DMS153 (cell line): ENCODE measurements around the gene TM4SF18.

Source experiments
- DNase-seq: peaks from one replicate; lab custom pipeline; 2025; lab: John Stamatoyannopoulos, UW

The TM4SF18 gene

GRCh38 chr3:149283401-149283800, 50.0 kb downstream of the TM4SF18 start:
- DNase-seq, result no peak

GRCh38 chr3:149282836-149283235, 50.6 kb downstream of the TM4SF18 start:
- DNase-seq, result no peak

- no peak for DNase-seq
Observed at GRCh38 chr3:149282322-149282721, 51.1 kb downstream of the TM4SF18 start.

GRCh38 chr3:149280671-149281349, 52.6 kb downstream of the TM4SF18 start:
- DNase-seq, result no peak

GRCh38 chr3:149278911-149279310, 54.5 kb downstream of the TM4SF18 start:
- DNase-seq, result no peak

DNA sequence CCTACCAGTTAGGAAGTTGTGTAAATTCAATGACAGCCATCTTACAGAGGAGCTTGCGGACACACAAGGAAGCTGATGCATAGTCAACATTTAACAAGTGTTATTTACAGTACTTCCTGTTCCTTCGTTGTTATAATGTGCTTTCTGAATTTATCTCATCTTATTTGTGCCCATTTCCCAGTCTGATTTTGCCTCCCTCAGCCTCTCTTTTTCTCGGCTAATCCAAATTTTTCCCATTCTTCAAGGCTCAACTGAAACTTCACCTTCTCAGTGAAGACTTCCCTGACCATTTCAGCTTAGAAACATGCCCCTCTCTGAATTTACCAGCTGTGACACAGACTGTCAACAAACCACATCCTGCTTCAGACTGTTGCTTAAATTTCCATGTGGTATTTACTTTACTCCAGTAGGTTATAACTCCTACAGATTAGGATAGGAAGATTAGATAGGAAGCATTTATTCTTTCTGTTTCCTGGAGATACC, 56.1 kb downstream of the TM4SF18 start:
- peak; percentile 81 for DNase-seq

- DNase-seq, result peak; percentile 10
Observed at GRCh38 chr3:149276619-149277018, 56.8 kb downstream of the TM4SF18 start.

DNA sequence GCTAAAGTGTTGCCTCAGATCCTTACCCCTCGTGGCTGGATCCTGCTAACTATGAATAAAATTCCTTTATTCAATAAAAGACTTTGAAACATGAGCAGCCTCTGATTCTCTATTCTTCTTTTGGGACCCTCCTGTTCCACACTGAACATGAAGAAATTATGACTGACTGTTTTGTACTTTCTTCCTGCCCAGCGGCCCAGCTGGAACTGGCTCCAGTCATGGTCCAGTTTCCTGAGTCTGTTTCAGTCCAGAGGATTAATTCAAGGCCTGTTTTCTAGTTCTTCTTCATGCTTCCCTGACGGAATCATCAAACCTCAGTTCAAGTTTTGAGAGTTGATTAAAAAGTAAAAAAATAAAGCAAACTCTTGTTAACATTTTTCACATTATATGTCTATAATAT, 59.2 kb downstream of the TM4SF18 start:
- DNase-seq, result no peak

DNA sequence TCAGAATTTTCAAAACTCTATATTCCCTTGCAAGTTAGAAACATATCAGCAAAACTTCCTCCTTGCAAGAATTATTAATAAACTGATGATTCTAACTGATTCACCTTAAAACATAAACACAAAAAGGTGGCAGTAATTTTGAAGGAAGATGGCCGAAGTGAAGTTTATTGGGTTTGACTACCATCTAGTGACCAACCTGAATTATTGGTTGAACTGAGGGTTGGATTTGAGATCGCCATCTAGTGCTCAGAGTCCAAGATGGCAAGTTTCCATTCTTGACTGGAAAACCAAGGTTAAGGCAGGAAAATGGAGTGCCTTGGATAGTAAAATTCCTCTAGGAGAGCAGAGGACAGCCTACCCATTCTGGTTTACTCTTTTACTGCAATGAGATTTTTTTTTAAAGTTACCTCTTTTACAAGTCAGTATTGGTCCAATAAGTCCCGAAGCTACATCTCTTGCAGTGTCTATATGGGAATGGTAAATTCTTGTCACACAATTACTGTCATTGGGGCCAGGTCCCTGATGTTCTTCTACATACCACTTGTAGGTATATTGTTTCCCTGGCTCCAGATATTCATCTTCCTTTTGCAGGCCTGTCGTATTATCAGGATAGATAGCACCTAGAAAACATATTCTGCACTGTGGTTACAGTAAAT, 60.2 kb downstream of the TM4SF18 start:
- peak; percentile 78 for DNase-seq

- DNase-seq, result no peak
Observed at GRCh38 chr3:149271669-149272068, 61.8 kb downstream of the TM4SF18 start.

DNA sequence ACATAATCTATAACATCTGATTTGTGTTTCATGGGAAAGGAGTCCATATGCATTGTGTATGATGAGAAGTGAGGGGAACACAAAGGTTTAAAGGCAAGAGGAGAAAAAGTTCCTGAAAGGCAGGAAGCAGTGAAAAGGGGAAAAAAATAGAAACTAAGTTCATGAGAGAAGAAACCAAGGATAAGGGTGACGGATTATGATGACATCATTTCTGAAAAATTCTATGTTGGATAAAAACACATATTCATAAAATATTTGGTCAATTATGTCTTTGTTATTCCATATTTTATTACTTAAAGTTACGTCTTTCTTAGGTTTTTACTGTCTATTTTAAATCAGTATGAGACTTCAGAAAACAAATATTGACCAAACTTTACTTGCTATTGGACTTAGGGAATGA, 63.3 kb downstream of the TM4SF18 start:
- no peak for DNase-seq

DNA sequence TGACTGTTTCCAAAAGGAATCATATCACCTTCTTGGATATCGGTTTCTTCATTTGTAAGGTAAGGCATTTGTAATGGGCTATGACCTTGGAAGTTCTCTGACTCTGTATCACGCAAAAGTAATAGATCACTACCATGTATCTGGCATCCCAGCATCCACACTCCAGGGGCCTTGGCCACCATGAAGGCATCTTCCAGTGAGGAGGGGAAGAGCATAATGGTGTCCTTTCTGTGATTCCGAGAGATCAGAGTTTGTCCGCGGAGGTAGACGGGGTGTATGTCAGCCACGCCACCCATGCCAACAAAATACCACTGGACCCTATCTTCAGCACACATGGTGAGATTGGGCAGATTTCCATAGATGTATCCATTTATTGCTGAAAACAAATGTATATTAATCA, 63.7 kb downstream of the TM4SF18 start:
- DNase-seq, result no peak
